HL-60 (cell line): ENCODE data around the gene ZNF423.

ENCODE experiments used
- DNase-seq, 2 experiments: peaks; one replicate each; pipeline ENCODE4 v3.0.0-alpha.2; 2010 to 2020; ENCODE audit warnings: low read depth in 1 of 2, low spot score in 1 of 2
- H3K27ac ChIP-seq: fragments of 250-450 bp; sonication (Bioruptor Pico); replicated peaks from 2 replicates; pipeline ENCODE4 v1.5.1; 2020; ENCODE audit warnings: mild to moderate bottlenecking, moderate library complexity
- H3K27me3 ChIP-seq: fragments of 250-450 bp; sonication (Bioruptor Pico); 2 replicates; pipeline ENCODE4 v1.5.1; 2021; ENCODE audit warnings: mild to moderate bottlenecking, moderate library complexity; ENCODE audit not compliant: insufficient read depth, poor library complexity, severe bottlenecking
- H3K4me3 ChIP-seq: replicated peaks from 2 replicates; pipeline ENCODE4 v1.5.1; 2011; ENCODE audit warnings: mild to moderate bottlenecking, control low read depth, low read length; ENCODE audit not compliant: insufficient read depth
- CTCF ChIP-seq: IDR thresholded peaks from one replicate; pipeline ENCODE4 v1.5.1; 2011; ENCODE audit warnings: low read length, control low read depth, inconsistent platforms; ENCODE audit not compliant: insufficient read depth
- GABPA ChIP-seq: IDR thresholded peaks from 2 replicates; pipeline ENCODE4 v1.6.1; 2012; ENCODE audit warnings: low read depth
- POLR2AphosphoS5 ChIP-seq: IDR thresholded peaks from 2 replicates; pipeline ENCODE4 v1.6.1; 2012; ENCODE audit warnings: low read depth
- SPI1 ChIP-seq: IDR thresholded peaks from 2 replicates; pipeline ENCODE4 v1.6.1; 2012; ENCODE audit warnings: low read depth, mild to moderate bottlenecking, borderline replicate concordance
- TF ChIP-seq, protein P1 (sequence below): IDR thresholded peaks from 2 replicates; pipeline ENCODE4 v1.6.1; 2012; ENCODE audit warnings: low read depth; ENCODE audit not compliant: insufficient replicate concordance

The ZNF423 gene

DNA sequence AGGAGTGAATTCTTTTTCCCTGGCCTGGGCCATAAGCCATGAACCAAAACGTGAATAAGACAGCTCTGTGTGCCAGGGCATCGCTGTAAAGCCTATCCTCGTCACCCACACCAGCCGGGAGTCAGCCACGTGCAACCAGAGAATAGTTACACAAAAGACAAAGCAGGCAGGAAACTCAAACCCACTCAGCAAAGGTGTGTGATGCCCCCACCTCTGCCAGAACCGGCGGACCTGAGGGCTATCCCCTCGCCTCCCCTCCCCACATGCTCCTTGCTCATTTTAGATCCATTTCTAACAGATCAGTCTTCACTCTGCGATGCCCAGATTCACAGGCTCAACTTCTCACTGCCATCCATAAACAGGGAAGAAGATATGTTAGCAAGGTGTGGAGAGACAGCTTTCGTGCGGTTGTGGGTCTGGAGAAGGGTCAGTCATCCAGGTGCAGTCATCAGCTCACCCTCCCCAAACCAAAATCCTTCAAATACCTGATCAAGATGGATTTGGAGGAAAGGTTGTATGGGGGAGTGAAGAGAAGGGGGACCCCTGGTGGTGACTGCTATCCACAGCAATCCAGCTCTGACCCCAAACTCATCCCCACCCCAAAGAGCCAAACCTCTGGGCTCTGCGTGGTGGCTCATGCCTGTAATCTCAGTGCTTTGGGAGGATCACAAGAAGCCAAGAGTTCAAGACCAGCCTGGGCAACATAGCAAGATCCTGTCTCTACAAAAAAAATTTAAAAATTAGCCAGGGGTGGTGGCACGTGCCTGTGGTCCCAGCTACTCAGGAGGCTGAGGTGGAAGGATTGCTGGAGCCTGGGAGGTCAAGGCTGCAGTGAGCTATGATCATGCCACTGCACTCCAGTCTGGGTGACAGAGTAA is 263.1 kb downstream of the ZNF423 start:
- Histone ChIP-seq H3K27ac (no peak overlapping the region), H3K4me3 (no peak overlapping the region), H3K27me3 (no peaks in the 10 kb centered on the region)
- TF ChIP-seq CTCF (peak; percentile 78), SPI1 (no peak)
- TF ChIP-seq, protein P1, sequence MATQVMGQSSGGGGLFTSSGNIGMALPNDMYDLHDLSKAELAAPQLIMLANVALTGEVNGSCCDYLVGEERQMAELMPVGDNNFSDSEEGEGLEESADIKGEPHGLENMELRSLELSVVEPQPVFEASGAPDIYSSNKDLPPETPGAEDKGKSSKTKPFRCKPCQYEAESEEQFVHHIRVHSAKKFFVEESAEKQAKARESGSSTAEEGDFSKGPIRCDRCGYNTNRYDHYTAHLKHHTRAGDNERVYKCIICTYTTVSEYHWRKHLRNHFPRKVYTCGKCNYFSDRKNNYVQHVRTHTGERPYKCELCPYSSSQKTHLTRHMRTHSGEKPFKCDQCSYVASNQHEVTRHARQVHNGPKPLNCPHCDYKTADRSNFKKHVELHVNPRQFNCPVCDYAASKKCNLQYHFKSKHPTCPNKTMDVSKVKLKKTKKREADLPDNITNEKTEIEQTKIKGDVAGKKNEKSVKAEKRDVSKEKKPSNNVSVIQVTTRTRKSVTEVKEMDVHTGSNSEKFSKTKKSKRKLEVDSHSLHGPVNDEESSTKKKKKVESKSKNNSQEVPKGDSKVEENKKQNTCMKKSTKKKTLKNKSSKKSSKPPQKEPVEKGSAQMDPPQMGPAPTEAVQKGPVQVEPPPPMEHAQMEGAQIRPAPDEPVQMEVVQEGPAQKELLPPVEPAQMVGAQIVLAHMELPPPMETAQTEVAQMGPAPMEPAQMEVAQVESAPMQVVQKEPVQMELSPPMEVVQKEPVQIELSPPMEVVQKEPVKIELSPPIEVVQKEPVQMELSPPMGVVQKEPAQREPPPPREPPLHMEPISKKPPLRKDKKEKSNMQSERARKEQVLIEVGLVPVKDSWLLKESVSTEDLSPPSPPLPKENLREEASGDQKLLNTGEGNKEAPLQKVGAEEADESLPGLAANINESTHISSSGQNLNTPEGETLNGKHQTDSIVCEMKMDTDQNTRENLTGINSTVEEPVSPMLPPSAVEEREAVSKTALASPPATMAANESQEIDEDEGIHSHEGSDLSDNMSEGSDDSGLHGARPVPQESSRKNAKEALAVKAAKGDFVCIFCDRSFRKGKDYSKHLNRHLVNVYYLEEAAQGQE = no peak
- DNase-seq = no peak

GRCh38 chr16:49590166-49590871 is 265.6 kb downstream of the ZNF423 start:
- Histone ChIP-seq H3K27ac (no peak overlapping the region), H3K27me3 (no peaks in the 10 kb centered on the region), H3K4me3 (no peak overlapping the region)
- DNase-seq = no peak
- TF ChIP-seq POLR2AphosphoS5 = no peak
- no peak for TF ChIP-seq CTCF
- TF ChIP-seq, protein P1 = no peak
- TF ChIP-seq SPI1 = no peak
- TF ChIP-seq GABPA = no peak

DNA sequence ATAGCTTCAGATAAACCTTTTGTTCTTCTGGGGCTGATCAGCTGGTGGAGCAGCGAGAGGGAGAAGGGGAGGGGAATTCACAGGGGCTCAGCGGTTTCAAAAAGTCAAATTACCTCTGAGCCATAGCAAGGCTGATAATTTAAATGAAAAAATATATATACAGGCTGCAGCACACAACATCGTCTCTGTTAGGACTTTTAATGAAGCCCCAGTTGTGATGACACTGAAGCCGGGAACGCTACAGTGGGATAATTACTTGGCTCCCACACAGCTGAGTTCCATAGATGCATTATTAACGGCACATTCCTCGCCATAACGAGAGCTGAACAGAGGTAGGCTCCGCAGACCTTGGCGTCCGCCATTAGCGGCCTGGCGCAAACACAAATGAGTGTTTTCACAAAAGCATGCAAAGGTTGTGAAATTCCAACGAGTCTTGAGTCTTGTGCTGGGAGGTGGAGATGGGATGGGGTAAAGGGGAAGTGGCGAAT is 266.3 kb downstream of the ZNF423 start:
- H3K27me3 ChIP-seq = no peaks in the 10 kb centered on the region
- no peak overlapping the region for H3K27ac ChIP-seq
- TF ChIP-seq CTCF = no peak
- TF ChIP-seq, protein P1 = no peak
- H3K4me3 ChIP-seq = no peak overlapping the region
- DNase-seq = no peak
